K562 (cell line): ENCODE data around the gene HPN. TPM values are rescaled to one million over a fixed set of nuclear protein-coding genes. Genes with fewer than 3 reads are reported as not detected.
A peak's percentile ranks its signal among the peaks of the same experiment; 100 is the strongest.

Source experiments
- E2F6 ChIP-seq, 2 experiments: IDR thresholded peaks; 2 replicates each; pipeline ENCODE4 v1.6.1; 2011; ENCODE audit warnings: borderline replicate concordance in 1 of 2, control low read depth in 1 of 2, low read depth in 1 of 2, low read length in 1 of 2, mild to moderate bottlenecking in 1 of 2, mixed read lengths in 1 of 2, moderate library complexity in 1 of 2; ENCODE audit not compliant: insufficient read depth in 1 of 2, insufficient read length in 1 of 2, poor library complexity in 1 of 2, severe bottlenecking in 1 of 2; ENCODE audit errors: extremely low read depth in 1 of 2
- PHF8 ChIP-seq: fragments of 200-600 bp; sonication (generic); IDR thresholded peaks from 2 replicates; pipeline ENCODE4 v1.6.1; 2012; ENCODE audit warnings: mixed run types, mild to moderate bottlenecking, inconsistent platforms, low read length, moderate library complexity, borderline replicate concordance
- POLR2G ChIP-seq: fragments of 200-400 bp; formaldehyde crosslinking; IDR thresholded peaks from 2 replicates; pipeline ENCODE4 v1.6.1; 2017; ENCODE audit warnings: low read depth, mild to moderate bottlenecking, antibody characterized with exemption, low read length, moderate library complexity
- REST ChIP-seq, 2 experiments: fragments of 450-650 bp; formaldehyde crosslinking in 1 of 2; IDR thresholded peaks; 2 replicates each; pipeline versions ENCODE4 v1.4.0 to v1.6.1; 2014 to 2020; ENCODE audit warnings: mild to moderate bottlenecking in 2 of 2, borderline replicate concordance in 1 of 2, low read depth in 1 of 2
- SNRNP70 ChIP-seq: fragments of 200-400 bp; formaldehyde crosslinking; optimal IDR thresholded peaks from 2 replicates; pipeline ENCODE3; 2017; ENCODE audit warnings: low read depth, low read length
- SRSF3 ChIP-seq: fragments of 200-400 bp; formaldehyde crosslinking; IDR thresholded peaks from 2 replicates; pipeline ENCODE4 v1.6.1; 2016; ENCODE audit warnings: mild to moderate bottlenecking, low read length, moderate library complexity; ENCODE audit not compliant: insufficient read depth
- ZKSCAN1 ChIP-seq: fragments of 150-350 bp; IDR thresholded peaks from 2 replicates; pipeline ENCODE4 v1.6.1; 2016; ENCODE audit warnings: low read depth, low read length
- ZNF280A ChIP-seq: fragments of 450-650 bp; IDR thresholded peaks from 2 replicates; pipeline ENCODE4 v1.6.1; 2018; ENCODE audit warnings: mild to moderate bottlenecking, low read depth; ENCODE audit not compliant: partially characterized antibody
- ZNF592 ChIP-seq: fragments of 450-650 bp; IDR thresholded peaks from 2 replicates; pipeline ENCODE4 v1.6.1; 2017; ENCODE audit warnings: antibody characterized with exemption, mild to moderate bottlenecking
- polyA plus RNA-seq, 8 experiments: library from polyadenylated mRNA; depleted of rRNA in 4 of 8; stranded (reverse) in 5 of 8; unstranded in 3 of 8; fragments of >200 nt; fragmentation: Nextera tagmentation in 2 of 8; fragmentation: Illumina TruSeq in 1 of 8; extraction: Ambion mirVana in 2 of 8; extraction: Trizol in 1 of 8; gene quantifications; 2 replicates each; pipeline versions ENCODE4 v1.2.1 to v1.2.3, GENCODE V29; 2011 to 2014; ENCODE audit warnings: inconsistent platforms in 1 of 8, missing spikeins in 1 of 8
- total RNA-seq, 7 experiments: library from RNA; depleted of rRNA in 6 of 7; stranded (reverse); fragments of >200 nt in 6 of 7; fragmentation: Illumina TruSeq in 2 of 7; extraction: Trizol in 2 of 7; gene quantifications; 2 replicates each; pipeline versions ENCODE4 v1.2.1 to v1.2.3, GENCODE V29; 2011 to 2021; ENCODE audit warnings: low replicate concordance in 1 of 7

HPN gene
- total and polyA plus RNA-seq, 9 of the 15 experiments (the other 6 are each of a cell fraction or from before 2014, with no cell fraction given), result 0.10 to 0.20 TPM; not detected in 7

GRCh38 chr19:35013041-35013819, 28.3 kb upstream of the HPN start (continued):
- peak; percentile 90 for TF ChIP-seq REST (IDR thresholded peaks at IDR 0.05; ENCODE audit: borderline replicate concordance)
- no peak for TF ChIP-seq REST (CRISPR knock-in tag; IDR thresholded peaks at IDR 0.05; ENCODE audit: low read depth)
- no peak for TF ChIP-seq PHF8
- TF ChIP-seq SNRNP70, result no peak
- TF ChIP-seq SRSF3, result no peak
- TF ChIP-seq E2F6 (IDR thresholded peaks at IDR 0.05; ENCODE audit: borderline replicate concordance in 1 of 2, extremely low read depth in 1 of 2, insufficient read depth in 1 of 2, insufficient read length in 1 of 2, low read depth in 1 of 2, low read length in 1 of 2, poor library complexity in 1 of 2, severe bottlenecking in 1 of 2), result peak in 1 of 2 experiments; percentile 14
- no peak for TF ChIP-seq ZNF592
- peak; percentile 62 for TF ChIP-seq POLR2G
- TF ChIP-seq ZKSCAN1, result no peak
- no peak for TF ChIP-seq ZNF280A
